ENCODE data around the gene NPAS2. TPM values are rescaled to one million over a fixed set of nuclear protein-coding genes. Genes with fewer than 3 reads are reported as not detected.

Gene NPAS2
- total RNA-seq, 1 experiment from 2014 or later, result 142 TPM

DNA sequence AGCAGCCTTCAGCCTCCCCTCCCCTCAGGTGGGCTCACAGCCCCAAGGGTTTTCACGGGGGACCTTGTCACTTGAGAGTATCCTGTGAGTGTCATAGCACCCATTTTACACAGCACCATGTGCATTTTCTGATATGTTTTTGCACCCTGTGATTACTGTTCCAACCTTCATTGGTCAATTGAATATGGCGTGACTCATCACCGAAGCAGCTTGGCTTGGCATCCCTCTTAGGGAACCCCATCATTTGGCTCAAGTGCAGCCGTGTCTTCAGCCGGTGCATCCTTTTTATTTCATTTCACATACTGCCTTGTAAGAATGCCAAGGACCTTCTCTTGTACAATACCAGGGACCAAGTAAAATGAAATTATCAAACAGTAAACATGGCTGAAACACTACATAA, 57.6 kb downstream of the NPAS2 start:
- H3K27ac Mint-ChIP-seq (ENCODE audit: unreplicated experiment), result no peak overlapping the region

DNA sequence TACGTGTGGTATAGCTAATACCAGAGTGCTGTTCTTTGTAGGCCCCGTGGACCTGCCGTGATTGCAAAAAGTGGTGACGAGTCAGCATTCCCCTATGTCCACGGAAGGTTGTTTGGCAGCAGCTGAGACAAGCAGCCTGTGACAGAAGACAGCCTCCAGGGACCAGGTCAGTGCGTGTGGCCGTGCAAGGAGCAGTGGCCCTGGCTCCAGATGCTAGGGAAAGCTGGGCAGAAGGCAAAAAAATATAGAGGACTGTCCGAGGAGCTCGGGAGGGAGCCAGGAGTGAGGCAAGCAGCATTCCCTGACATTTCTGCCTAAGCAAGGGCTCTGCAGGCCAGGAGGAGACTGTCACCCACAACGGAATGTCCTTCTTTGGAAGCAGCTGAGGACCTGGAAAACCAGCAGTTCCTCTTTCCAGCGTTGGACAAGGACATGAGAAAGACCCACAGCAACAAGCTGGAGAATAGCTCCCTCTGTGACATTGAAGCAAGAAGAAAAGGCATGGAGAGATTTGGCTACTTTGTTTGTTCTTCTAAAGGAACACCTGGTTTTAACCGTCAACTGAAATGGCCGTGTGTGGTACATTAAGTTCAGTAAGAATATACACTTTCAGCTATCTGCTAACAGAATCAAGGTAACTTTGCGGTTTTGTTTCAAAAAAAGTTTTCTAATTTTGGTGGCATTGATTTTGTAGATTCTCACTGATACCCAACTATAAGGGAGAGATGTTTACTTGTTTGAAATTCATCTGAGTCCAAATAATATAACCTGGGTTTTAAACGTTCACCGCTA, 58.3 kb downstream of the NPAS2 start:
- no TSS peak for BruUV-seq (replicated peaks)
- Mint-ChIP-seq H3K9me3 (ENCODE audit: low read depth, unreplicated experiment) (no peaks in the 10 kb centered on the region), H3K36me3 (ENCODE audit: insufficient read depth, unreplicated experiment) (peaks cover 22% of the 10 kb centered on the region), H3K4me3 (ENCODE audit: low read depth, unreplicated experiment) (no peak overlapping the region), H3K27ac (ENCODE audit: unreplicated experiment) (no peak overlapping the region), H3K4me1 (ENCODE audit: low read depth, unreplicated experiment) (peaks cover 29% of the 10 kb centered on the region), H3K27me3 (ENCODE audit: unreplicated experiment) (no peaks in the 10 kb centered on the region)
- CTCF ChIA-PET, result interaction anchor here (0.6 to 0.9 kb wide), 2 partner anchors 15 to 27 kb away, joined by 3 read pairs; no protein-coding TSS in a partner anchor
- no peak for TF ChIP-seq CTCF (IDR thresholded peaks at IDR 0.05; ENCODE audit: unreplicated experiment)
- intact Hi-C loops (cut with micrococcal nuclease; ENCODE audit: unreplicated experiment), result no loop called here
- no peak for DNase-seq

More for the DNA sequence above, 57.6 kb downstream of the NPAS2 start:
- H3K27me3 Mint-ChIP-seq (ENCODE audit: unreplicated experiment), result no peaks in the 10 kb centered on the region
- peaks cover 16% of the 10 kb centered on the region for H3K36me3 Mint-ChIP-seq (ENCODE audit: insufficient read depth, unreplicated experiment)
- no peaks in the 10 kb centered on the region for H3K9me3 Mint-ChIP-seq (ENCODE audit: low read depth, unreplicated experiment)
- no peak overlapping the region for H3K4me3 Mint-ChIP-seq (ENCODE audit: low read depth, unreplicated experiment)
- DNase-seq, result no peak
- CTCF ChIA-PET, result interaction anchor here (0.9 kb wide), 1 partner anchor 14 kb away, joined by 3 read pairs; no protein-coding TSS in a partner anchor
- BruUV-seq (replicated peaks), result no TSS peak
- intact Hi-C loops (cut with micrococcal nuclease; ENCODE audit: unreplicated experiment), result no loop called here
- peaks cover 22% of the 10 kb centered on the region for H3K4me1 Mint-ChIP-seq (ENCODE audit: low read depth, unreplicated experiment)
- TF ChIP-seq CTCF (IDR thresholded peaks at IDR 0.05; ENCODE audit: unreplicated experiment), result no peak

- H3K36me3 Mint-ChIP-seq (ENCODE audit: insufficient read depth, unreplicated experiment), result peaks cover 31% of the 10 kb centered on the region
- no peaks in the 10 kb centered on the region for H3K9me3 Mint-ChIP-seq (ENCODE audit: low read depth, unreplicated experiment)
- DNase-seq, result no peak
- BruUV-seq (replicated peaks), result no TSS peak
- H3K27ac Mint-ChIP-seq (ENCODE audit: unreplicated experiment), result no peak overlapping the region
- no peak overlapping the region for H3K4me3 Mint-ChIP-seq (ENCODE audit: low read depth, unreplicated experiment)
- no peaks in the 10 kb centered on the region for H3K27me3 Mint-ChIP-seq (ENCODE audit: unreplicated experiment)
- intact Hi-C loops (cut with micrococcal nuclease; ENCODE audit: unreplicated experiment), result no loop called here
- peaks cover 40% of the 10 kb centered on the region for H3K4me1 Mint-ChIP-seq (ENCODE audit: low read depth, unreplicated experiment)
- no peak for TF ChIP-seq CTCF (IDR thresholded peaks at IDR 0.05; ENCODE audit: unreplicated experiment)
- CTCF ChIA-PET, result no interaction called here
These were observed 59.4 kb downstream of the NPAS2 start for GRCh38 chr2:100879296-100879695.

DNA sequence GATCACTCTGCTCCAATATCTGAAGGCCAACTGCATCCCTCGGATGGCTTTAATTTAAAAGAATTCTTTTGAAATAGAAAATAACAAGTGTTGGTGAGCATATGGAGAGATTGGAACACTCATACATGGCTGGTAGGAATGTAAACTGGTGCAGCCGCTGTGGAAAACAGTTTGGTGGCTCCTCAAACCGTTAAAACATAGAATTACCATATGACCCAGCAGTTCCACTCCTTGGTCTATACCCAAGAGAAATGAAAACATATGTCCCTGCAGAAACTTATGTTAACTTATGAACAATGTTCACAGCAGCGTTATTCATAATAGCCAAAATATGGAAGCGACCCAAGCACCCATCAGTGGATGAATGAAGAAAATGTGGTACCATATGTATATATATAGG, 60.1 kb downstream of the NPAS2 start:
- no peaks in the 10 kb centered on the region for H3K27me3 Mint-ChIP-seq (ENCODE audit: unreplicated experiment)
- DNase-seq, result no peak
- H3K36me3 Mint-ChIP-seq (ENCODE audit: insufficient read depth, unreplicated experiment), result peaks cover 31% of the 10 kb centered on the region
- BruUV-seq (replicated peaks), result no TSS peak
- TF ChIP-seq CTCF (IDR thresholded peaks at IDR 0.05; ENCODE audit: unreplicated experiment), result no peak
- intact Hi-C loops (cut with micrococcal nuclease; ENCODE audit: unreplicated experiment), result no loop called here
- CTCF ChIA-PET, result no interaction called here
- H3K4me3 Mint-ChIP-seq (ENCODE audit: low read depth, unreplicated experiment), result no peak overlapping the region
- H3K9me3 Mint-ChIP-seq (ENCODE audit: low read depth, unreplicated experiment), result no peaks in the 10 kb centered on the region
- peaks cover 47% of the 10 kb centered on the region for H3K4me1 Mint-ChIP-seq (ENCODE audit: low read depth, unreplicated experiment)
- H3K27ac Mint-ChIP-seq (ENCODE audit: unreplicated experiment), result no peak overlapping the region
